Esophagus muscularis mucosa (tissue), 4 donors: ENCODE data around the gene KCNIP3. TPM values are rescaled to one million over a fixed set of nuclear protein-coding genes. Genes with fewer than 3 reads are reported as not detected.
"Not testable (repeated sequence)": the region's sequence is repeated elsewhere in the genome, so short reads cannot be mapped to it uniquely, and the experiment has no call there.

ENCODE experiments used
- DNase-seq: peaks from one replicate; pipeline ENCODE4 v3.0.0-alpha.2; 2017; ENCODE audit errors: extremely low spot score
- H3K27ac ChIP-seq, 4 donors: fragments of 200-600 bp; sonication (generic); replicated peaks in 1 of 4; 1 replicate in 3 of 4; 2 replicates in 1 of 4; pipeline ENCODE4 v1.5.1; 2016 to 2019; ENCODE audit warnings: mild to moderate bottlenecking in 1 of 4
- H3K27me3 ChIP-seq, 4 donors: fragments of 200-600 bp; sonication (generic); one replicate each; pipeline versions ENCODE4 v1.5.1 to v1.6.0; 2016 to 2019
- H3K36me3 ChIP-seq, 4 donors: fragments of 200-600 bp; sonication (generic); one replicate each; pipeline ENCODE4 v1.5.1; 2016 to 2019
- H3K4me1 ChIP-seq, 4 donors: fragments of 200-600 bp; sonication (generic); one replicate each; pipeline ENCODE4 v1.5.1; 2016 to 2019
- H3K4me3 ChIP-seq, 4 donors: fragments of 200-600 bp; sonication (generic); 1 replicate in 2 of 4; 2 replicates in 2 of 4; pipeline ENCODE4 v1.5.1; 2016 to 2019; ENCODE audit warnings: mild to moderate bottlenecking in 4 of 4, moderate library complexity in 1 of 4
- H3K9me3 ChIP-seq, 4 donors: fragments of 200-600 bp; sonication (generic); 1 replicate in 3 of 4; 2 replicates in 1 of 4; pipeline ENCODE4 v1.5.1; 2016 to 2019
- CTCF ChIP-seq, 3 experiments: fragments of 200-600 bp in 2 of 3; fragments of 450-650 bp in 1 of 3; sonication (generic) in 2 of 3; IDR thresholded peaks; one replicate each; pipeline ENCODE4 v1.5.1; 2017 to 2019; ENCODE audit warnings: antibody characterized with exemption in 3 of 3, mild to moderate bottlenecking in 2 of 3, moderate library complexity in 1 of 3
- EP300 ChIP-seq: sonication (generic); formaldehyde crosslinking; IDR thresholded peaks from one replicate; pipeline ENCODE4 v1.6.1; 2017; ENCODE audit warnings: antibody characterized with exemption
- POLR2A ChIP-seq: fragments of 450-650 bp; IDR thresholded peaks from one replicate; pipeline ENCODE4 v1.6.1; 2017; ENCODE audit warnings: antibody characterized with exemption, moderate library complexity, mild to moderate bottlenecking, low read depth
- POLR2AphosphoS5 ChIP-seq, 2 donors: sonication (generic); formaldehyde crosslinking; IDR thresholded peaks; one replicate each; pipeline ENCODE4 v1.6.1; 2017; ENCODE audit warnings: antibody characterized with exemption in 2 of 2
- WGBS: methylation state at CpG from one replicate; pipeline ENCODE4 v1.1.5; 2018; 5-methylcytosine and 5-hydroxymethylcytosine counted together
- intact Hi-C: fragments of 100-400 bp; cut with DNase I; formaldehyde crosslinking; loops from one replicate; pipeline ENCODE4 v1.15.1; 2023
- total RNA-seq, 4 donors: library from RNA; depleted of rRNA; stranded (reverse); fragments of >200 nt; gene quantifications; one replicate each; pipeline versions ENCODE4 v1.1.0 to v1.2.1, GENCODE V29; 2016

Gene KCNIP3
- total RNA-seq, 4 donors from 2014 or later = 15.8 to 29.9 (median 23.0) TPM

- Histone ChIP-seq H3K4me3 (no peak overlapping the region), H3K4me1 (peaks cover 6 to 9% (median 9%) of the 10 kb centered on the region in 4 donors), H3K36me3 (no peaks in the 10 kb centered on the region), H3K9me3 (no peaks in the 10 kb centered on the region), H3K27me3 (peaks cover 0 to 6% (median 0%) of the 10 kb centered on the region in 4 donors), H3K27ac (no peak overlapping the region)
- 84% methylated on average over 8 of the region's 8 CpGs for WGBS
- TF ChIP-seq CTCF (IDR thresholded peaks at IDR 0.05) (no peak), POLR2AphosphoS5 (IDR thresholded peaks at IDR 0.05) (no peak), EP300 (no peak), POLR2A (no peak)
- no peak for DNase-seq
- intact Hi-C loops = no loop called here
Observed at GRCh38 chr2:95392730-95393455, 95.7 kb downstream of the KCNIP3 start.

GRCh38 chr2:95393901-95394300, 96.8 kb downstream of the KCNIP3 start:
- Histone ChIP-seq H3K27me3 (no peaks in the 10 kb centered on the region), H3K36me3 (no peaks in the 10 kb centered on the region), H3K4me1 (peaks cover 6 to 8% (median 7%) of the 10 kb centered on the region in 4 donors), H3K9me3 (no peaks in the 10 kb centered on the region), H3K27ac (no peak overlapping the region), H3K4me3 (no peak overlapping the region)
- WGBS = 95% methylated on average over 6 of the region's 6 CpGs
- intact Hi-C loops = no loop called here
- no peak for DNase-seq
- TF ChIP-seq POLR2AphosphoS5 (IDR thresholded peaks at IDR 0.05) (no peak), EP300 (no peak), POLR2A (no peak), CTCF (IDR thresholded peaks at IDR 0.05) (no peak)

GRCh38 chr2:95399061-95399460, 101.9 kb downstream of the KCNIP3 start:
- WGBS = 96% methylated on average over 7 of the region's 7 CpGs
- Histone ChIP-seq H3K27me3 (no peaks in the 10 kb centered on the region), H3K4me3 (no peak overlapping the region), H3K36me3 (no peaks in the 10 kb centered on the region), H3K9me3 (no peaks in the 10 kb centered on the region), H3K27ac (no peak overlapping the region), H3K4me1 (peaks cover 15 to 25% (median 22%) of the 10 kb centered on the region in 4 donors)
- intact Hi-C loops = no loop called here
- no peak for TF ChIP-seq EP300
- no peak for TF ChIP-seq POLR2AphosphoS5 (IDR thresholded peaks at IDR 0.05)
- TF ChIP-seq POLR2A = no peak
- TF ChIP-seq CTCF (IDR thresholded peaks at IDR 0.05) = no peak
- DNase-seq = no peak

- WGBS = 84% methylated on average over 9 of the region's 9 CpGs
- no peaks in the 10 kb centered on the region for H3K9me3 ChIP-seq
- H3K27me3 ChIP-seq = no peaks in the 10 kb centered on the region
- no peak for DNase-seq
- peaks cover 16 to 31% (median 28%) of the 10 kb centered on the region in 4 donors for H3K4me1 ChIP-seq
- peak overlapping the region; percentile 68 to 93 (median 84) for H3K4me3 ChIP-seq
- H3K27ac ChIP-seq = no peak overlapping the region
- H3K36me3 ChIP-seq = peaks cover 0 to 1% (median 0%) of the 10 kb centered on the region in 4 donors
- TF ChIP-seq POLR2AphosphoS5 (IDR thresholded peaks at IDR 0.05) = no peak
- no peak for TF ChIP-seq CTCF (IDR thresholded peaks at IDR 0.05)
- no peak for TF ChIP-seq POLR2A
- no peak for TF ChIP-seq EP300
- intact Hi-C loops = loop anchor here (5.0 kb wide), 1 partner anchor 54 kb away; no protein-coding TSS in a partner anchor
Observed at GRCh38 chr2:95401480-95401879, 104.3 kb downstream of the KCNIP3 start.

- H3K27ac ChIP-seq = peak overlapping the region; percentile 82 to 88 (median 86)
- H3K9me3 ChIP-seq, DNase-seq, H3K36me3 ChIP-seq, H3K27me3 ChIP-seq: not testable (repeated sequence)
- peak overlapping the region; percentile 68 to 93 (median 84) for H3K4me3 ChIP-seq
- 0% methylated on average over 3 of the region's 10 CpGs for WGBS
- H3K4me1 ChIP-seq = peaks cover 16 to 31% (median 28%) of the 10 kb centered on the region in 4 donors
- intact Hi-C loops = loop anchor here (5.0 kb wide), 1 partner anchor 55 kb away; no protein-coding TSS in a partner anchor
Observed at GRCh38 chr2:95402004-95402369, 104.8 kb downstream of the KCNIP3 start.
